HepG2 (cell line): Measurements from ENCODE around the gene NUP214. TPM values are rescaled to one million over a fixed set of nuclear protein-coding genes. Genes with fewer than 3 reads are reported as not detected.

Source experiments
- ATAC-seq: fragments of 200-7000 bp; cut with Tn5 transposase; 3 replicates; pipeline ENCODE4 v1.9.1; 2020; ENCODE audit warnings: mild to moderate bottlenecking, moderate library complexity
- BruUV-seq: library from RNA; stranded (reverse); fragments of 400-500 nt; replicated peaks from 2 replicates; lab custom pipeline; 2021; lab: Mats Ljungman, UMichigan
- CTCF ChIA-PET: fragments of 300-600 bp; formaldehyde crosslinking; extraction: SDS; loops from one replicate; lab custom pipeline; 2021; ENCODE audit warnings: low total read pairs, inconsistent platforms, low intra/inter-chr PET ratio; lab: Yijun Ruan, JAX
- POLR2A ChIA-PET: fragments of 350-600 bp; sonication (Branson Sonifier 250); formaldehyde crosslinking; loops from one replicate; lab custom pipeline; 2020; ENCODE audit warnings: antibody characterized with exemption, inconsistent platforms; lab: Yijun Ruan, JAX
- DNase-seq: peaks from one replicate; pipeline ENCODE4 v3.0.0-alpha.2; 2015; ENCODE audit warnings: low spot score
- FAIRE-seq: peaks from 3 replicates; lab custom pipeline; 2011; peaks lifted over from hg19 to GRCh38; lab: Jason Lieb, UNC
- H2AFZ ChIP-seq: one replicate; pipeline ENCODE4 v1.6.1; 2011; ENCODE audit warnings: low read length, inconsistent platforms
- H3K27ac ChIP-seq: fragments of 300-600 bp; 3 replicates; pipeline ENCODE4 v1.8.0; 2011; ENCODE audit warnings: mixed run types, mild to moderate bottlenecking, mixed read lengths, low read length, inconsistent platforms; ENCODE audit not compliant: insufficient read depth; ENCODE audit errors: extremely low read length
- H3K27me3 ChIP-seq, 2 experiments: fragments of 200-600 bp in 1 of 2; 2 replicates in 1 of 2; 3 replicates in 1 of 2; pipeline versions ENCODE4 v1.6.0 to v1.8.0; 2011; ENCODE audit warnings: low read length in 2 of 2, mild to moderate bottlenecking in 2 of 2, moderate library complexity in 2 of 2, inconsistent platforms in 1 of 2; ENCODE audit not compliant: insufficient read depth in 2 of 2, control insufficient read depth in 1 of 2
- H3K36me3 ChIP-seq, 2 experiments: fragments of 200-600 bp in 1 of 2; replicated peaks in 1 of 2; 2 replicates in 1 of 2; 3 replicates in 1 of 2; pipeline versions ENCODE4 v1.5.1 to v1.8.0; 2011; ENCODE audit warnings: low read length in 2 of 2, inconsistent platforms in 1 of 2; ENCODE audit not compliant: insufficient read depth in 2 of 2, control insufficient read depth in 1 of 2
- H3K4me1 ChIP-seq: 2 replicates; pipeline ENCODE4 v1.5.1; 2012; ENCODE audit warnings: low read length, inconsistent platforms; ENCODE audit not compliant: insufficient read depth
- H3K4me2 ChIP-seq: 2 replicates; pipeline ENCODE4 v1.6.0; 2011; ENCODE audit warnings: low read depth, low read length, inconsistent platforms
- H3K4me3 ChIP-seq, 3 experiments: fragments of 200-600 bp in 1 of 3; sonication (generic), shearing (Covaris generic) in 1 of 3; replicated peaks in 1 of 3; 2 replicates each; pipeline ENCODE4 v1.5.1; 2011 to 2016; ENCODE audit warnings: low read length in 3 of 3, inconsistent platforms in 2 of 3, low read depth in 2 of 3, mild to moderate bottlenecking in 2 of 3, control low read depth in 1 of 3, mixed read lengths in 1 of 3; ENCODE audit not compliant: insufficient read depth in 1 of 3
- H3K79me2 ChIP-seq: one replicate; pipeline ENCODE4 v1.6.1; 2011; ENCODE audit warnings: low read length, inconsistent platforms; ENCODE audit not compliant: insufficient read depth
- H3K9ac ChIP-seq: 2 replicates; pipeline ENCODE4 v1.6.0; 2011; ENCODE audit warnings: mild to moderate bottlenecking, low read depth, low read length, inconsistent platforms; ENCODE audit not compliant: insufficient read depth
- H3K9me3 ChIP-seq: 2 replicates; pipeline ENCODE4 v1.5.1; 2012; ENCODE audit warnings: mild to moderate bottlenecking, low read length
- H4K20me1 ChIP-seq: 2 replicates; pipeline ENCODE4 v1.6.0; 2011; ENCODE audit warnings: inconsistent platforms, mild to moderate bottlenecking, low read length, moderate library complexity; ENCODE audit not compliant: insufficient read depth
- BRCA1 ChIP-seq: sonication (generic); formaldehyde crosslinking; IDR thresholded peaks from 2 replicates; pipeline ENCODE4 v1.4.0; 2020; ENCODE audit warnings: missing genetic modification reagents
- FOXJ3 ChIP-seq: sonication (generic); formaldehyde crosslinking; IDR thresholded peaks from 2 replicates; pipeline ENCODE4 v1.4.0; 2020; ENCODE audit warnings: missing genetic modification reagents, mild to moderate bottlenecking, borderline replicate concordance
- HCFC1 ChIP-seq: fragments of 150-350 bp; IDR thresholded peaks from 2 replicates; pipeline ENCODE4 v1.6.1; 2014; ENCODE audit warnings: low read depth, low read length
- IRF2 ChIP-seq: IDR thresholded peaks from 2 replicates; pipeline ENCODE4 v1.6.1; 2018; ENCODE audit warnings: missing genetic modification reagents, missing compliant biosample characterization
- KDM4B ChIP-seq: sonication (generic); formaldehyde crosslinking; IDR thresholded peaks from 2 replicates; pipeline ENCODE4 v1.4.0; 2020; ENCODE audit warnings: missing genetic modification reagents
- KLF11 ChIP-seq: IDR thresholded peaks from 2 replicates; pipeline ENCODE4 v1.6.1; 2016; ENCODE audit warnings: missing compliant biosample characterization
- MEIS2 ChIP-seq: sonication (generic); formaldehyde crosslinking; IDR thresholded peaks from 2 replicates; pipeline ENCODE4 v1.9.0; 2021; ENCODE audit warnings: mild to moderate bottlenecking, missing genetic modification reagents
- ONECUT2 ChIP-seq: sonication (generic); formaldehyde crosslinking; IDR thresholded peaks from 2 replicates; pipeline ENCODE4 v1.4.0; 2020; ENCODE audit warnings: missing genetic modification reagents
- RARA ChIP-seq: IDR thresholded peaks from 2 replicates; pipeline ENCODE4 v1.6.1; 2016; ENCODE audit warnings: missing genetic modification reagents, missing compliant biosample characterization
- XBP1 ChIP-seq: sonication (generic); formaldehyde crosslinking; IDR thresholded peaks from 2 replicates; pipeline ENCODE4 v1.5.0; 2020; ENCODE audit warnings: missing genetic modification reagents
- ZFP62 ChIP-seq: sonication (generic); formaldehyde crosslinking; IDR thresholded peaks from 2 replicates; pipeline ENCODE4 v1.4.0; 2020; ENCODE audit warnings: missing genetic modification reagents
- ZNF124 ChIP-seq: sonication (generic); formaldehyde crosslinking; IDR thresholded peaks from 2 replicates; pipeline ENCODE4 v1.4.0; 2020; ENCODE audit warnings: missing genetic modification reagents
- ZNF138 ChIP-seq: sonication (generic); formaldehyde crosslinking; IDR thresholded peaks from 2 replicates; pipeline ENCODE4 v1.5.0; 2020; ENCODE audit warnings: mild to moderate bottlenecking, low read depth, missing genetic modification reagents
- ZNF558 ChIP-seq: sonication (generic); formaldehyde crosslinking; IDR thresholded peaks from 2 replicates; pipeline ENCODE4 v1.9.0; 2022; ENCODE audit warnings: mild to moderate bottlenecking, missing genetic modification reagents, borderline replicate concordance
- ZNF615 ChIP-seq: sonication (generic); formaldehyde crosslinking; IDR thresholded peaks from 2 replicates; pipeline ENCODE4 v1.5.0; 2020; ENCODE audit warnings: mild to moderate bottlenecking, missing genetic modification reagents, borderline replicate concordance
- ZNF792 ChIP-seq: IDR thresholded peaks from 2 replicates; pipeline ENCODE4 v1.6.1; 2016
- WGBS: methylation state at CpG from one replicate; pipeline ENCODE4 v1.1.6; 2017; ENCODE audit warnings: low lambda C conversion rate; 5-methylcytosine and 5-hydroxymethylcytosine counted together
- in situ Hi-C: cut with HindIII; loops from 2 replicates; pipeline ENCODE4 v1.10.0; 2017; ENCODE audit warnings: low pct_unique_long_range_greater_than_20kb; ENCODE audit not compliant: extremely low pct_ligation_motif_present
- intact Hi-C: fragments of 100-400 bp; cut with micrococcal nuclease; formaldehyde crosslinking; loops from one replicate; pipeline ENCODE4 v1.10.0; 2022; ENCODE audit not compliant: unreplicated experiment
- polyA plus RNA-seq, 8 experiments: library from polyadenylated mRNA; depleted of rRNA in 3 of 8; stranded (reverse) in 7 of 8; unstranded in 1 of 8; fragments of >200 nt; fragmentation: Illumina TruSeq in 4 of 8; extraction: Trizol in 4 of 8; gene quantifications; 2 replicates each; pipeline versions ENCODE4 v1.2.1 to v1.2.3, GENCODE V29; 2011 to 2016; ENCODE audit warnings: low read depth in 4 of 8, missing spikeins in 1 of 8, mixed read lengths in 1 of 8; ENCODE audit not compliant: insufficient read depth in 1 of 8
- total RNA-seq, 5 experiments: library from RNA; depleted of rRNA; stranded (reverse); fragments of >200 nt; fragmentation: Illumina TruSeq; extraction: Trizol; gene quantifications; 2 replicates each; pipeline ENCODE4 v1.2.3, GENCODE V29; 2016; ENCODE audit warnings: low read depth in 1 of 5
- TF ChIP-seq, protein P1 (sequence below): sonication (generic); formaldehyde crosslinking; IDR thresholded peaks from 2 replicates; pipeline ENCODE4 v1.8.0; 2022; ENCODE audit warnings: mild to moderate bottlenecking, missing genetic modification reagents, borderline replicate concordance
- TF ChIP-seq, protein P2 (sequence below): sonication (generic); IDR thresholded peaks from 2 replicates; pipeline ENCODE4 v1.6.1; 2016; ENCODE audit warnings: low read depth, borderline replicate concordance
- TF ChIP-seq, protein P3 (sequence below): sonication (generic); formaldehyde crosslinking; conservative IDR thresholded peaks from 2 replicates; pipeline ENCODE4 v1.5.0; 2020; ENCODE audit warnings: missing genetic modification reagents

NUP214 gene
- total and polyA plus RNA-seq, 2 of the 13 experiments (the other 11 are each of a cell fraction or from before 2014, with no cell fraction given) = 8.4 to 16.0 TPM

DNA sequence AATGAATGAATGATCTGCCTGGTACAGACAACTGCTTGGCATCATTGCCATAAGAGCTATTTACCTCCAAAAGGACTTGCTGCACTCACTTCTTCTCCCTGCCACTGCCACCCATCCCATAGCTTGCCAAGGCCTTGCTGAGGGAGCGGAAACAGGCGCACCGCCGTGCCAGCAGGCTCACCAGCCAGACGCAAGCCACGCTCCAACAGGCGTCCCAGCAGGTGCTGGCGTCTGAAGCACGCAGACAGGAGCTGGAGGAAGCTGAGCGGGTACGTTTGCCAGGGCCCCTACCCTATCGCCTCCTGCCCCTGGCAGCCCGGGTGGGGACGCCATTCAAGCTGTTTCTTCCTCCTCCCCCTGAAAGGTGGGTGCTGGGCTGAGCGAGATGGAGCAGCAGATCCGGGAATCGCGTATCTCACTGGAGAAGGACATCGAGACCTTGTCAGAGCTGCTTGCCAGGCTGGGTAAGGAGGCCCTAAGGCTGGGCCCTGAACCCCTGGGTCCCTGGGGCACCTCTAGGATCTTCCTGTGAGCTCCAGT, 38.0 kb upstream of the NUP214 start (continued):
- TF ChIP-seq IRF2 (CRISPR knock-in tag) (no peak), KDM4B (CRISPR knock-in tag) (no peak)
- TF ChIP-seq, protein P1, sequence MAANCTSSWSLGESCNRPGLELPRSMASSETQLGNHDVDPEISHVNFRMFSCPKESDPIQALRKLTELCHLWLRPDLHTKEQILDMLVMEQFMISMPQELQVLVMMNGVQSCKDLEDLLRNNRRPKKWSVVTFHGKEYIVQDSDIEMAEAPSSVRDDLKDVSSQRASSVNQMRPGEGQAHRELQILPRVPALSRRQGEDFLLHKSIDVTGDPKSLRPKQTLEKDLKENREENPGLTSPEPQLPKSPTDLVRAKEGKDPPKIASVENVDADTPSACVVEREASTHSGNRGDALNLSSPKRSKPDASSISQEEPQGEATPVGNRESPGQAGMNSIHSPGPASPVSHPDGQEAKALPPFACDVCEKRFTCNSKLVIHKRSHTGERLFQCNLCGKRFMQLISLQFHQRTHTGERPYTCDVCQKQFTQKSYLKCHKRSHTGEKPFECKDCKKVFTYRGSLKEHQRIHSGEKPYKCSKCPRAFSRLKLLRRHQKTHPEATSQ (CRISPR knock-in tag) = no peak

DNA sequence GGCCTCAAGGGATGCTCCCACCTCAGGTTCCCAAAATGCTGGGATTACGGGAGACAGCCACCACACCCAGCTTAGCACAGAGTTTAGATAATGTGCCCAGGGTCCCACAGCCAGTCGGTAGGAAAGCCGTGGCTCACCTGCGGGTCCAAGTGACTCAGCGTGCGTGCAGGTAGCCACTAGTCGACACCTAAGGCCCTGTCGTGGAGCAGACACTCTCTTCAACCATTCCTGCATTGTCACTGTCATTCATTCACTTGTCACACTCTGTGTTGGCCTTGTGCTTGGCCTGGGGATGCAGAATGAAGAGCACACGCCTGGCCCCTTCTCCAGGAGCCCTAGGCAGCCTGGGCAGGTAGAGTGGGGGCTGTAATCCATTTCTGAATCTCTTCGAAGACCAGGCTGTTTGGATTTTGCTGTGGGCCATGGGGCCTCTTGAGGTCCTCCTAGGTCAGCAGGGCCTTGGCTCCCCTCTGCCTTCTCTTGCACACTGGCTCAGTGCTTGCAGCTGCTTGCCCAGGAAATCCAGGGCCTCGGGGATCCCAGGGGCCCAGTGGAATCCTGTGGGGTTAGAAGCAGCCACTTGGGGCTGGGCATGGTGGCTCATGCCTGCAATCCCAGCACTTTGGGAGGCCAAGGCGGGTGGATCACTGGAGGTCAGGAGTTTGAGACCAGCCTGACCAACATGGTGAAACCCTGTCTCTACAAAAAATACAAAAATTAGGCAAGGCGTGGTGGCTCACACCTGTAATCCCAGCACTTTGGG, 35.2 kb upstream of the NUP214 start:
- Histone ChIP-seq H3K27ac (no peak overlapping the region), H4K20me1 (no peaks in the 10 kb centered on the region), H3K36me3 (no peaks in the 10 kb centered on the region), H3K4me1 (peaks cover 18% of the 10 kb centered on the region), H3K79me2 (no peaks in the 10 kb centered on the region), H3K9me3 (no peaks in the 10 kb centered on the region), H3K27me3 (peaks cover 7 to 77% of the 10 kb centered on the region in 2 experiments; a peak in 4 of 5 replicates), H3K9ac (no peak overlapping the region), H2AFZ (no peak overlapping the region), H3K4me2 (no peak overlapping the region), H3K4me3 (no peak overlapping the region)
- DNase-seq (no peak), FAIRE-seq (no peak), ATAC-seq (no peak)
- CTCF ChIA-PET = no interaction called here
- POLR2A ChIA-PET = no interaction called here
- intact Hi-C loops = no loop called here
- 76% methylated on average over 8 of the region's 13 CpGs for whole genome bisulfite sequencing
- in situ Hi-C loops = no loop called here
- no peak for TF ChIP-seq RARA (CRISPR knock-in tag)
- no peak for TF ChIP-seq HCFC1
- TF ChIP-seq ZNF138 (CRISPR knock-in tag) = no peak
- TF ChIP-seq XBP1 (CRISPR knock-in tag) = no peak
- TF ChIP-seq, protein P2, sequence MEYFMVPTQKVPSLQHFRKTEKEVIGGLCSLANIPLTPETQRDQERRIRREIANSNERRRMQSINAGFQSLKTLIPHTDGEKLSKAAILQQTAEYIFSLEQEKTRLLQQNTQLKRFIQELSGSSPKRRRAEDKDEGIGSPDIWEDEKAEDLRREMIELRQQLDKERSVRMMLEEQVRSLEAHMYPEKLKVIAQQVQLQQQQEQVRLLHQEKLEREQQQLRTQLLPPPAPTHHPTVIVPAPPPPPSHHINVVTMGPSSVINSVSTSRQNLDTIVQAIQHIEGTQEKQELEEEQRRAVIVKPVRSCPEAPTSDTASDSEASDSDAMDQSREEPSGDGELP = no peak
- no peak for TF ChIP-seq MEIS2 (CRISPR knock-in tag)
- TF ChIP-seq ZFP62 (CRISPR knock-in tag) = no peak
- TF ChIP-seq ZNF792 (CRISPR knock-in tag) = no peak
- TF ChIP-seq BRCA1 = no peak
- TF ChIP-seq ZNF124 = no peak
- no peak for TF ChIP-seq ONECUT2 (CRISPR knock-in tag)
- TF ChIP-seq FOXJ3 (CRISPR knock-in tag) = no peak
- no peak for TF ChIP-seq ZNF615 (CRISPR knock-in tag)
- TF ChIP-seq, protein P3, sequence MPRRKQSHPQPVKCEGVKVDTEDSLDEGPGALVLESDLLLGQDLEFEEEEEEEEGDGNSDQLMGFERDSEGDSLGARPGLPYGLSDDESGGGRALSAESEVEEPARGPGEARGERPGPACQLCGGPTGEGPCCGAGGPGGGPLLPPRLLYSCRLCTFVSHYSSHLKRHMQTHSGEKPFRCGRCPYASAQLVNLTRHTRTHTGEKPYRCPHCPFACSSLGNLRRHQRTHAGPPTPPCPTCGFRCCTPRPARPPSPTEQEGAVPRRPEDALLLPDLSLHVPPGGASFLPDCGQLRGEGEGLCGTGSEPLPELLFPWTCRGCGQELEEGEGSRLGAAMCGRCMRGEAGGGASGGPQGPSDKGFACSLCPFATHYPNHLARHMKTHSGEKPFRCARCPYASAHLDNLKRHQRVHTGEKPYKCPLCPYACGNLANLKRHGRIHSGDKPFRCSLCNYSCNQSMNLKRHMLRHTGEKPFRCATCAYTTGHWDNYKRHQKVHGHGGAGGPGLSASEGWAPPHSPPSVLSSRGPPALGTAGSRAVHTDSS = no peak
- no peak for TF ChIP-seq KLF11 (CRISPR knock-in tag)
- TF ChIP-seq ZNF558 (CRISPR knock-in tag) = no peak
- no TSS peak for BruUV-seq
